Fibroblast of skin of left biceps (primary cell): ENCODE data around the gene KDM5A.
"Not testable (repeated sequence)": the region's sequence is repeated elsewhere in the genome, so short reads cannot be mapped to it uniquely, and the experiment has no call there.

Experiments used
- DNase-seq, 2 experiments: peaks; one replicate each; pipeline ENCODE4 v3.0.0-alpha.2; 2013; ENCODE audit warnings: low read depth in 2 of 2

Gene KDM5A

GRCh38 chr12:332581-333205 is 56.4 kb downstream of the KDM5A start:
- DNase-seq, result no peak

- no peak for DNase-seq
Observed at GRCh38 chr12:331287-331686, 57.8 kb downstream of the KDM5A start.

- DNase-seq, result no peak
Observed at GRCh38 chr12:325906-326305, 63.2 kb downstream of the KDM5A start.

GRCh38 chr12:323507-323906 is 65.6 kb downstream of the KDM5A start:
- DNase-seq, result no peak

- no peak for DNase-seq
Observed at GRCh38 chr12:321606-322326, 67.4 kb downstream of the KDM5A start.

- DNase-seq, result no peak
Observed at GRCh38 chr12:318759-319515, 70.2 kb downstream of the KDM5A start.

GRCh38 chr12:308511-308910 is 80.6 kb downstream of the KDM5A start:
- no peak for DNase-seq

GRCh38 chr12:307406-307805 is 81.7 kb downstream of the KDM5A start:
- DNase-seq, result no peak

GRCh38 chr12:304805-305204 is 84.3 kb downstream of the KDM5A start:
- DNase-seq, result no peak

GRCh38 chr12:302766-303165 is 86.4 kb downstream of the KDM5A start:
- not testable (repeated sequence) for DNase-seq

GRCh38 chr12:300166-300565 is 89.0 kb downstream of the KDM5A start:
- not testable (repeated sequence) for DNase-seq

GRCh38 chr12:299511-299910 is 89.6 kb downstream of the KDM5A start:
- not testable (repeated sequence) for DNase-seq

- DNase-seq, result not testable (repeated sequence)
Observed at GRCh38 chr12:298059-298458, 91.1 kb downstream of the KDM5A start.

GRCh38 chr12:295132-295531 is 94.0 kb downstream of the KDM5A start:
- DNase-seq, result no peak

GRCh38 chr12:293199-293598 is 95.9 kb downstream of the KDM5A start:
- DNase-seq, result no peak

GRCh38 chr12:292186-292585 is 96.9 kb downstream of the KDM5A start:
- no peak for DNase-seq

- no peak for DNase-seq
Observed at GRCh38 chr12:291153-291723, 97.9 kb downstream of the KDM5A start.

- DNase-seq, result peak in 1 of 2 experiments; percentile 2
Observed at GRCh38 chr12:288687-289086, 100.4 kb downstream of the KDM5A start.

- DNase-seq, result no peak
Observed at GRCh38 chr12:286531-287300, 102.4 kb downstream of the KDM5A start.

GRCh38 chr12:278046-278445 is 111.1 kb downstream of the KDM5A start:
- no peak for DNase-seq

GRCh38 chr12:275812-276211 is 113.3 kb downstream of the KDM5A start:
- DNase-seq, result no peak

- DNase-seq, result no peak
Observed at GRCh38 chr12:273382-273781, 115.7 kb downstream of the KDM5A start.
